ENCODE measurements around the gene HYAL3.

GRCh38 chr3:50258029-50258680 lies 41.0 kb downstream of the HYAL3 start:
- TF ChIP-seq POLR2A (IDR thresholded peaks at IDR 0.05; ENCODE audit: control extremely low read depth in 1 of 2, low read depth in 2 of 2, low read length in 2 of 2) (no peak), CBX5 (IDR thresholded peaks at IDR 0.05; ENCODE audit: low read depth, low read length) (no peak), EP300 (IDR thresholded peaks at IDR 0.05; ENCODE audit: borderline replicate concordance in 1 of 2, low read depth in 2 of 2, low read length in 2 of 2) (no peak), SAP30 (IDR thresholded peaks at IDR 0.05; ENCODE audit: insufficient read depth, insufficient replicate concordance, low read length) (no peak), GABPA (IDR thresholded peaks at IDR 0.05; ENCODE audit: borderline replicate concordance, insufficient read depth, low read length) (no peak), CTCF (IDR thresholded peaks at IDR 0.05; ENCODE audit: control extremely low read depth in 1 of 3, insufficient read depth in 1 of 3, low read depth in 1 of 3, low read length in 3 of 3) (no peak), POLR2AphosphoS5 (IDR thresholded peaks at IDR 0.05; ENCODE audit: low read depth, low read length) (no peak), E2F6 (IDR thresholded peaks at IDR 0.05) (no peak), ATF3 (IDR thresholded peaks at IDR 0.05; ENCODE audit: insufficient read depth, low read depth, low read length) (no peak), CHD1 (IDR thresholded peaks at IDR 0.05; ENCODE audit: low read depth, low read length) (no peak), SIN3A (conservative IDR thresholded peaks at IDR 0.05 in 1 of 2, IDR thresholded peaks at IDR 0.05 in 1 of 2; ENCODE audit: low read depth in 1 of 2, low read length in 2 of 2) (no peak), MAX (IDR thresholded peaks at IDR 0.05) (no peak)

Data from H1 (cell line).